Inflammatory macrophage treated with lipopolysaccharide for 1 hour (primary cell): Measurements from ENCODE around the gene PSMB11.

Experiments used
- DNase-seq, 2 donors: peaks; one replicate each; pipeline ENCODE4 v3.0.0-alpha.2; 2020 to 2022

Gene PSMB11

GRCh38 chr14:23060536-23061260 is 18.7 kb downstream of the PSMB11 start:
- DNase-seq = no peak

GRCh38 chr14:23062002-23062401 is 20.0 kb downstream of the PSMB11 start:
- DNase-seq = peak in 1 of 2 donors; percentile 57

DNA sequence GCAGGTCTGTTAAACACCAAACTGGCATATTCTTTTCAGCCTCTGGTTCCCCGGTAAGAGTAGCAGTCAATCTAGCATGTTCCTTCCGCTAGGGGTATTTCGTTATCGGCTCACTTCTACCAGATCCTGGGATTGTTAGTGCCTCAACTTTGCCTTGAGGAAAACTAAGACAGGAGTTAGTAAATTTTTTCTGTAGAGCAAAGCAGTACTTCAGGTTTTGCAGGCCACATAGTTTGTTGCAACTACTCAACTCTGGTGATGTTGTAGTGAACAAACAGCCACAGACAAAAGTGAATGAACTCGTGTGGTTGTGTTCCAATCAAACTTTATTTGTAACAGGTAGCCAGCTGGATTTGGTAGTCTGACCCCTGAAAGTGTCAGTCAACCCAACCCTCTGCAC is 21.6 kb downstream of the PSMB11 start:
- no peak for DNase-seq

- DNase-seq = no peak
Measured at GRCh38 chr14:23066368-23066767, 24.4 kb downstream of the PSMB11 start.

DNA sequence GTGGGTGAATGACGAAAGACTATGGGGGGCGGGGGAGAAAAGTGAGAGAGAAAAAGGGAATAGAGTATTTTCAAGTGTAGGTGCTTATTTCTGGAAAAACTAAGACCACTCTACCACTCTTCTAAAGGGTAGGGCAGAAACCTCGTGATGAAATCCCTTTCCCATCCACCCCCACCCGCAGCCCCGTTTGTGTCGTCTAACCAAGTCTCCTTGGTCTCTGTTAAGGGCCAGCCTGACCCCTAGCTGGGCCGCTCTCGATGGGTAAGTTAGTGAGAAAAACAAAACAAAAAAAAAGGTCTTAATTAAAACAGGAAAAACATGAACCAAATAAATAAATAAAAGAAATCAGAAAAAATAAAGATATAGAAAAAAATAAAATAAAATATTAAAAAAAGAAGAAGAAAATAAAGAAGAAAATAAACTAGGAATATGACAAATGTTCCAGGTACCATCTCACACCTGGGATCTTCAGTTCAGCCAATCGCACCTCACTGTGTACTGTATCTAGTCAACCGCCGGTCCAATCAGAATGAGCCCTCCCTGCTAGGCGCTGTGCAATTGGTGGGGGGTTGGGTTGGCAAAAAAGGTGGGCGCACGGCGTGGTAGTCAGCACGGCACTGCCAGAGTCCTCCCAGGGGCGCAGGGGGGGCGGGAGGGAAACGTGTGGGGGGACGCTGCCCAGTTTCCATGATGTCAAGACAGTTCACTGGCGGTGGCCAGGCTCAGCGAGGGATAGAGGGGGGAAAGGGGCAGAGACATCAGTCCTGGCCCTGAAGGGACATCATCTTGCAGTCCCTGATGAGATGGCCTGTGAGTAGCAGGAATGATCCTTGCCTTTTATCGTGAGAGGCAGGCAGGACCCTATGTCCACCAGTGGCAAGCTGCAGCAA is 25.1 kb downstream of the PSMB11 start:
- DNase-seq = no peak

GRCh38 chr14:23067847-23068788 is 26.1 kb downstream of the PSMB11 start:
- DNase-seq = no peak

DNA sequence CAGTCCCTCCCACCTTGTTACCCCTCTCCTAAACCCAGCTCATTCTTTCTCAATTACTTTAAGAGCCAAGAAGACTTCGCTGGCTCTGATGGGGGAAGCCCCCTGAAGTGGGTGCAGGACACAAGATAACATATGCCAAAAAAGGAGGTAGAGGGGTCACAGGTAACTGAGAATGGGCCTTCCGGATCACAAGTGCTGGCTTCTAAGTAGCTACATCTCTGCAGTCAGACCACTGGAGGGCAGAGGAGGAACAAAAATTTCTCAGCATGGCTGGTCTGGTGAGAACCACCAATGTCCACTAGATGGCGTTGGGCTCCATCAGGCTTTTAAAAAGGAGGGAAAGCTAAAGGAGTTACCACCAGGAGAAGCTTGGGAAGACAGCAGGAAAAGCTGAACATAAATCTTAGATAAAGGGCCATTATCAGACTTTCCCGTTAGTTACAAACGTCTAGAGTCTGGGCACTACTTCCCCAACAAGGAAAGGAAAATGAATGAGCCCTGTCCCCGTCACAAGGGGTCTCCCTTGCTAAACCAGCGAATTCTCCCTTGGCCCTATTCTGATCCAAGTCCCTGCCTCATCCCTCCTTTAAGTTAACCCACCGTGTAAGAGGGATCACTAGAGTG is 26.9 kb downstream of the PSMB11 start:
- peak; percentile 75 to 96 for DNase-seq

- DNase-seq = no peak
Measured at GRCh38 chr14:23069413-23069806, 27.4 kb downstream of the PSMB11 start.

- DNase-seq = peak in 1 of 2 donors; percentile 17
Measured at GRCh38 chr14:23070262-23071129, 28.5 kb downstream of the PSMB11 start.

DNA sequence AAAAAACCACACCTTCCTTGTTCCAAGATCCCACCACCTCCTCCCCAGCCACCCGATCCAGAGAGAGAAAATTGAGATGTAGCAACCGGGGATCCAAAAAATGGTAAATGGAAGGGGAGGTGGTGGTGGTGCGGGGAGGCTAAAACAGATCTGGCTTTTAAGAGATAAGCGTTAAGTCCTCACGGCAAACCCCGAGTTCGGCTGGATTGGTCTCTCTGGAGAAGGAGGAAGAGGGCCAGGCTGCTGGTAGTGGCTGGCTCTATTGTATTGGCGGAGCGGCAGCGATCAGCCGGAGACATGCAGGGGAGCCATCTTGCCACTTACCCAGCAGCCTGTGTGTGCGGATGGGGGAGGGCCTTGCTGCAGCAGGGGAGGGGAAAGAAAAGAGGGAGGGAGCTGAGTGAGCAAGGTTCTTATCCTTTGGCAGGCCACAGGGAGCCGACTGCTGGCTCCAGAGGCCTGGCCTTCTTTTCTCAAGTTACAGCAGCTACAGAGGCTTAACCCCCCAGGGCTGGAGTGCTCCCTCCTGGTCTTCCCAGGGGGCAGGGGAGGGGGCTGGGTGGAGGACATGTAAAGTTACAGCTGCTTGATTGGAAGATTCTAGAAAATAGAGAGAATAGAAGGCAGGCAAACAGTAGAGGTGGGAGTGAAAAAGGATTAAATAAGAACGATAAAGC is 29.4 kb downstream of the PSMB11 start:
- peak; percentile 71 to 72 for DNase-seq

GRCh38 chr14:23071921-23072539 is 30.0 kb downstream of the PSMB11 start:
- no peak for DNase-seq

DNA sequence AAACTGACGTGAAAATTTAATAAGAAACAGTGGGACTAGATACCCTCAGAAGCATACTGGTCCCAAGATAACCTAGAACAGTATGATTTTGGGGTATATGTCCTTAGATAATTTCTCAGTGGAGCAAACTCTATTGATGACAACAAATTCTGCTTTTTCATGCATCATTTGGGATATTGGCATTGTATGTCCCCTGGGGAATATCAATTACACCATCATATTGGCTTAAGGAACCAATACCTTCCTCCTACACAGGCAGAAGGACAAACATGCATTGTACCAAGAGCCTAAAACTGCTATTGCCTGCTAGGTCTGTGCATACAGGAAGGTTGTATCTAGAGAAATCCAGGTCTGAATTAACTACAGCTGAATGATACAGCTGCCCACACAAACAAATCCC is 32.9 kb downstream of the PSMB11 start:
- no peak for DNase-seq

GRCh38 chr14:23076785-23077408 is 34.9 kb downstream of the PSMB11 start:
- DNase-seq = peak; percentile 19 to 76

DNA sequence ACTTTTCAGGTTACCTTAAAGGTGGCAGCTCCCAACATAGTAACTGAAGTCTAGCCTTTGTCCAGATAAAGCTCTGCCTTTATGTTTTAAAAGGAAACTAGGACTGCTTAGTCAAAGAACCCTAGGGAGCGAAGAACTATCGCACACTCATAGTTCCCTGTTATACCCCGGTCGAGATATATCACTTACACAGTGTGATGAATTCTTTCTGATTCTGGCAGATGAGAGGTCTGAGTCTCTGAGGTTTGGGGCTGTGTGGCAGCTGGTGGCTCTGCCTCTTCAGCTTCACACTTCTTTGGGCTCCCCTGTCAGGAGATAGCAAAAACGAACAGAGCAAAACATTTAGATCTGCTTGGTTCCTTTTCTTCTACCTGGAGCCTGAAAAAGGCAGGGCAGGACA is 36.0 kb downstream of the PSMB11 start:
- DNase-seq = no peak

DNA sequence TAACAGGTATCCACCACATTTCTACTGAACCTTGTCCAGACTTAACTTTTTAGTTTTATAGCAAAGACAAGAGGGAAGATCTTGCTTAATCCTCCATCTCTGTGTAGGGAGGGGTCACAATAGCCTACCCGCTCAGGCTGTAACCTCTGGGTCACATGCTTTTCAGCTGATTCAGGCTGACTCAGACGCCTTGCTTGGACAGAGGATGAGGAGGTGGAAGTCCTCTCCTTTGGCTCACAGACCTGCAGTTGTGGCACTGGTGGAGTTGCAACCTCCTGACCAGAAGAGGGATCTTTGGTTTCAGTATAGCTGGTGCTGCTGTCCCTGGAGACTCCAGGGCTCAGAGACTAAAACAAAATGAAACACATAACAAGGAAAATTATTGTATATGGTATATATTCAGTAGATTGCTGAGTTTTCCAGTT is 36.7 kb downstream of the PSMB11 start:
- peak; percentile 93 to 98 for DNase-seq

DNA sequence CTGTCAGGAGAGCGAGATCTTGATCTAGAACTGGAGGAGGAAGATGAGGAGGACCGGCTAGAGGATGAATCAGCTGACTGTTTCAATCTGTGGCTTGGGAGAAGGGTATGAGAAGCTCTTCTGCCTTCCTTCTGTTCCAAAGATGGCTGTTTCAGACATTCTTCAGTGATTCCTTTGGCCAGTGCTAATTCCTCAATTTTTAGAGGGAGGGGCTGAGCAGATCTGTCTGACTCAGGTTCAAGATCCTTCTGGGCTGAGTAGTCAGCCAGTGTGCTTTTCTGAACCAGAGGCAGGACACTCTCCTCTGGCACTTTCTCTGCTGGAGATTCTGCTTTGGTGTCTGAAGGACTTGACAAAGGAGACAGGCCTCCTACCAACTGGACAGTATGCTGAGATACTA is 37.7 kb downstream of the PSMB11 start:
- no peak for DNase-seq

DNA sequence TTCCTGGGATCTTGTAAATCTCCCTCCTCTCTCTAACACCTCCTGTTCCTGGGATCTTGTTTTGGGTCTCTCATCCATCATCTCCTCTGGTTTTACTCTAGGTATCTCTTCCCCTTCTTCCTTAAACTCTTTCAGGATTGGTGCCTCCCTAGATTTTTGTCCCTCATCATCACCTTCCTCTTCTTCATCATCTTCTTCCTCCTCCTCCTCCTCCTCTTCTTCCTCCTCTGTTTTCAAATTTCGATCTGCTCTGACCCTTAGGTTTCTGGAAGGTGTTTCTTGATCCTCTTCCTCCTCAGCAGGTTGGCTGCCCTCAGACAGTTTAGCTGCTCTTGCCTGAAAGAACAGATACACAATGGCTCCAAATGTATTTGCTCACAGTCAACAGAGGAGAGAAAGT is 38.5 kb downstream of the PSMB11 start:
- DNase-seq = no peak

DNA sequence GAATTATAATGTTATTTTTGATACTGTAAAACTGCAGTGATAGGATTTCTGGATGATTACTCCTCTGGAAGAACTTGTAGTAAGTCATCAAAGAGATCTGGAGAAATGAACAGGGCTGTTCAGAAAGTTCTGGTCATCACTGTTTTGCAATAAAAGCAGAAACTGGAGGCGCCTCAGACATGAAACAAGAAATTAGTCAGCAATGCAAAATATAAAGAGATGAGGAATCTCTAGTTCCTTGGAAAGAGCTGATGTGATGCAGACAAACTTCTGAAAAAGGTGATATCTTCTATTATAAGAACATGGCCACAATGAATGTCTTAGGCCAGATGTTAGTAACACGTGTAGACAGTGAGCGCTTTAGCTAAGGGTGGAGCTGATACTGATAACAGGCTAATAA is 43.4 kb downstream of the PSMB11 start:
- DNase-seq = peak; percentile 75 to 83

DNA sequence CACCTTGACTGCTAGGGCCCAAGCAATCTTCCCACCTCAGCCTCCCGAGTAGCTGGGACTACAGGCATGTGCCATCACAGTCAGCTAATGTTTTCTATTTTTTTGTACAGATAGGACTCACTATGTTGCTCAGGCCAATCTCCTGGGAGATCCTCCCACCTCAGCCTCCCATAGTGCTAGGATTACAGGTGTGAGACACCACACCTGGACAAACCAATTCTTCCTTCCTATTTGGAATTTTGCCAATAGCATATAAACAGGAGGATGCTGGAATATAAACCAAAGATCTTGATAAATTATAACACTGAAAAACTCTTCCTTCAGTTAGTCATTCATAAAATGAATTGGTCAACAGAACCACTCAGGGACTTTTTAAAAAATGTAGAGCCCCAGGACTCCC is 44.6 kb downstream of the PSMB11 start:
- DNase-seq = no peak
